Astrocyte of the spinal cord (primary cell): ENCODE data around the gene CD2BP2.

Source experiments
- DNase-seq: peaks from one replicate; pipeline ENCODE4 v3.0.0; 2011; ENCODE audit warnings: low read depth, low spot score
- H3K4me3 ChIP-seq: 2 replicates; pipeline ENCODE4 v1.5.1; 2011; ENCODE audit warnings: low read depth, mild to moderate bottlenecking, low read length, moderate library complexity
- CTCF ChIP-seq: IDR thresholded peaks from 2 replicates; pipeline ENCODE4 v1.5.1; 2012; ENCODE audit warnings: low read depth, mild to moderate bottlenecking, low read length, inconsistent platforms
- in situ Hi-C: cut with HindIII; loops from 2 replicates; pipeline ENCODE4 v1.10.0; 2017; ENCODE audit warnings: low sequenced_read_pairs

The CD2BP2 gene

GRCh38 chr16:30368792-30369090 lies 13.6 kb upstream of the CD2BP2 start:
- H3K4me3 ChIP-seq: peak overlapping the region; percentile 84
- TF ChIP-seq CTCF: no peak
- no peak for DNase-seq
- in situ Hi-C loops: no loop called here

GRCh38 chr16:30368122-30368791 lies 13.1 kb upstream of the CD2BP2 start:
- DNase-seq: peak; percentile 46
- H3K4me3 ChIP-seq: peak overlapping the region; percentile 84
- in situ Hi-C loops: no loop called here
- TF ChIP-seq CTCF: no peak

GRCh38 chr16:30367349-30368009 lies 12.4 kb upstream of the CD2BP2 start:
- in situ Hi-C loops: no loop called here
- no peak for DNase-seq
- no peak for TF ChIP-seq CTCF
- H3K4me3 ChIP-seq: peak overlapping the region; percentile 84

- in situ Hi-C loops: no loop called here
- no peak overlapping the region for H3K4me3 ChIP-seq
- no peak for DNase-seq
- no peak for TF ChIP-seq CTCF
These were observed 11.4 kb upstream of the CD2BP2 start for GRCh38 chr16:30366511-30366910.

GRCh38 chr16:30365200-30365599 lies 10.1 kb upstream of the CD2BP2 start:
- no peak overlapping the region for H3K4me3 ChIP-seq
- TF ChIP-seq CTCF: no peak
- in situ Hi-C loops: no loop called here
- no peak for DNase-seq

GRCh38 chr16:30361180-30361579 lies 6.1 kb upstream of the CD2BP2 start:
- in situ Hi-C loops: no loop called here
- no peak for DNase-seq
- no peak for TF ChIP-seq CTCF
- H3K4me3 ChIP-seq: no peak overlapping the region
